ENCODE measurements around the gene HTT-AS.
A peak's percentile ranks its signal among the peaks of the same experiment; 100 is the strongest.

Gene HTT-AS

GRCh38 chr4:3087115-3087797 lies 12.9 kb upstream of the HTT-AS start:
- no peak for DNase-seq (ENCODE audit: low spot score)

GRCh38 chr4:3085948-3086670 lies 11.8 kb upstream of the HTT-AS start:
- DNase-seq (ENCODE audit: low spot score) = no peak

GRCh38 chr4:3083732-3084131 lies 9.4 kb upstream of the HTT-AS start:
- no peak for DNase-seq (ENCODE audit: low spot score)

- DNase-seq (ENCODE audit: low spot score) = no peak
Observed at GRCh38 chr4:3082925-3083515, 8.7 kb upstream of the HTT-AS start.

- no peak for DNase-seq (ENCODE audit: low spot score)
Observed at GRCh38 chr4:3079694-3080123, 5.4 kb upstream of the HTT-AS start.

- no peak for DNase-seq (ENCODE audit: low spot score)
Observed at GRCh38 chr4:3077796-3078195, 3.5 kb upstream of the HTT-AS start.

- DNase-seq (ENCODE audit: low spot score) = no peak
Observed at GRCh38 chr4:3075652-3075981, 1.3 kb upstream of the HTT-AS start.

- peak; percentile 27 for DNase-seq (ENCODE audit: low spot score)
Observed at GRCh38 chr4:3074846-3075651, 711 bp upstream of the HTT-AS start.

- DNase-seq (ENCODE audit: low spot score) = no peak
Observed at GRCh38 chr4:3073158-3074077, 920 bp downstream of the HTT-AS start.

- DNase-seq (ENCODE audit: low spot score) = no peak
Observed at GRCh38 chr4:3071811-3072210, 2.5 kb downstream of the HTT-AS start.

- DNase-seq (ENCODE audit: low spot score) = no peak
Observed at GRCh38 chr4:3070709-3071500, 3.4 kb downstream of the HTT-AS start.

- no peak for DNase-seq (ENCODE audit: low spot score)
Observed at GRCh38 chr4:3069661-3070199, 4.6 kb downstream of the HTT-AS start.

GRCh38 chr4:3067473-3068001 lies 6.8 kb downstream of the HTT-AS start:
- DNase-seq (ENCODE audit: low spot score) = no peak

- no peak for DNase-seq (ENCODE audit: low spot score)
Observed at GRCh38 chr4:3066836-3067400, 7.4 kb downstream of the HTT-AS start.

- DNase-seq (ENCODE audit: low spot score) = no peak
Observed at GRCh38 chr4:3065551-3065950, 8.8 kb downstream of the HTT-AS start.

- no peak for DNase-seq (ENCODE audit: low spot score)
Observed at GRCh38 chr4:3062471-3062870, 11.9 kb downstream of the HTT-AS start.

GRCh38 chr4:3060946-3061345 lies 13.4 kb downstream of the HTT-AS start:
- DNase-seq (ENCODE audit: low spot score) = no peak

- DNase-seq (ENCODE audit: low spot score) = no peak
Observed at GRCh38 chr4:3059943-3060342, 14.4 kb downstream of the HTT-AS start.

GRCh38 chr4:3054169-3054759 lies 20.1 kb downstream of the HTT-AS start:
- DNase-seq (ENCODE audit: low spot score) = no peak
